ENCODE data around the gene OXSR1. TPM values are rescaled to one million over a fixed set of nuclear protein-coding genes. Genes with fewer than 3 reads are reported as not detected.

The OXSR1 gene
- total and polyA plus RNA-seq, 10 of the 15 experiments (the other 5 are each of a cell fraction or from before 2014, with no cell fraction given), result 12.4 to 54.6 (median 35.7) TPM

- in situ Hi-C loops (cut with MboI), result no loop called here
- DNase-seq (ENCODE audit: low read depth, low spot score) (no peak), ATAC-seq (no peak), FAIRE-seq (no peak)
- Histone ChIP-seq H3K36me3 (ENCODE audit: control insufficient read depth in 2 of 2, insufficient read depth in 2 of 2, low read length in 1 of 2) (peaks cover 9 to 28% of the 10 kb centered on the region in 2 experiments), H3K4me3 (no peak overlapping the region), H3K27ac (ENCODE audit: control insufficient read depth, insufficient read depth) (no peak overlapping the region), H3K9me3 (replicated peaks; ENCODE audit: control insufficient read depth, insufficient read depth, low read length) (no peaks in the 10 kb centered on the region), H2AFZ (ENCODE audit: control insufficient read depth, low read depth, low read length) (no peak overlapping the region), H3K4me1 (ENCODE audit: control insufficient read depth, insufficient read depth, low read length) (no peaks in the 10 kb centered on the region), H3K4me2 (ENCODE audit: control insufficient read depth, insufficient read depth) (no peak overlapping the region), H3K27me3 (replicated peaks in 1 of 2; ENCODE audit: control insufficient read depth in 2 of 2, insufficient read depth in 2 of 2, low read length in 1 of 2) (no peaks in the 10 kb centered on the region), H4K20me1 (ENCODE audit: control insufficient read depth, insufficient read depth) (no peaks in the 10 kb centered on the region), H3K9ac (ENCODE audit: control insufficient read depth, insufficient read depth, low read length) (no peak overlapping the region), H3K79me2 (ENCODE audit: control insufficient read depth, insufficient read depth, low read length) (no peaks in the 10 kb centered on the region)
- RAD21 ChIA-PET (ENCODE audit: unreplicated experiment), result no interaction called here
- no TSS peak for BruUV-seq (replicated peaks)
- POLR2A ChIA-PET, result interaction anchor here (1.0 kb wide), 1 partner anchor 113 kb away, joined by 5 read pairs; the partner anchor contains the start of gene ACAA1
- SMC1A ChIA-PET (ENCODE audit: uncharacterized antibody, unreplicated experiment), result interaction anchor here (1.4 kb wide), 1 partner anchor 18 kb away, joined by 3 read pairs; no protein-coding TSS in a partner anchor
- 97% methylated on average over 2 of the region's 2 CpGs for WGBS (ENCODE audit: insufficient coverage, insufficient replicate concordance, low lambda C conversion rate, missing lambda C conversion rate)
- CTCF ChIA-PET, result interaction anchor here (0.6 kb wide), 1 partner anchor 27 kb away, joined by 3 read pairs; no protein-coding TSS in a partner anchor
- intact Hi-C loops (cut with micrococcal nuclease; ENCODE audit: unreplicated experiment), result no loop called here
- TF ChIP-seq RBBP5 (conservative IDR thresholded peaks at IDR 0.05) (no peak), PBX3 (IDR thresholded peaks at IDR 0.05; ENCODE audit: insufficient replicate concordance, low read depth, low read length) (no peak), FOXM1 (IDR thresholded peaks at IDR 0.05; ENCODE audit: low read depth, low read length) (no peak), MYB (IDR thresholded peaks at IDR 0.05; ENCODE audit: borderline replicate concordance, low read depth, low read length) (no peak), DPF2 (IDR thresholded peaks at IDR 0.05) (no peak), TBL1XR1 (IDR thresholded peaks at IDR 0.05; ENCODE audit: low read depth, low read length) (no peak), POLR2AphosphoS5 (IDR thresholded peaks at IDR 0.05; ENCODE audit: low read length) (no peak), ZBED1 (IDR thresholded peaks at IDR 0.05; ENCODE audit: borderline replicate concordance) (no peak), SMAD5 (IDR thresholded peaks at IDR 0.05; ENCODE audit: low read depth) (no peak), RELA (IDR thresholded peaks at IDR 0.05; ENCODE audit: borderline replicate concordance, partially characterized antibody) (no peak), MYC (IDR thresholded peaks at IDR 0.05; ENCODE audit: insufficient read depth, insufficient read length, insufficient replicate concordance, low read length, severe bottlenecking) (no peak), MXI1 (IDR thresholded peaks at IDR 0.05; ENCODE audit: low read depth, low read length) (no peak), TCF12 (IDR thresholded peaks at IDR 0.05; ENCODE audit: low read depth, low read length) (no peak), E4F1 (IDR thresholded peaks at IDR 0.05; ENCODE audit: borderline replicate concordance, partially characterized antibody) (no peak)
- TF ChIP-seq, protein P1, sequence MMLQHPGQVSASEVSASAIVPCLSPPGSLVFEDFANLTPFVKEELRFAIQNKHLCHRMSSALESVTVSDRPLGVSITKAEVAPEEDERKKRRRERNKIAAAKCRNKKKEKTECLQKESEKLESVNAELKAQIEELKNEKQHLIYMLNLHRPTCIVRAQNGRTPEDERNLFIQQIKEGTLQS (IDR thresholded peaks at IDR 0.05; ENCODE audit: borderline replicate concordance, extremely low read depth, low read depth, low read length), result no peak
- TF ChIP-seq, protein P2, sequence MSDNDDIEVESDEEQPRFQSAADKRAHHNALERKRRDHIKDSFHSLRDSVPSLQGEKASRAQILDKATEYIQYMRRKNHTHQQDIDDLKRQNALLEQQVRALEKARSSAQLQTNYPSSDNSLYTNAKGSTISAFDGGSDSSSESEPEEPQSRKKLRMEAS (IDR thresholded peaks at IDR 0.05; ENCODE audit: low read depth, low read length), result no peak
- TF ChIP-seq, protein P3, sequence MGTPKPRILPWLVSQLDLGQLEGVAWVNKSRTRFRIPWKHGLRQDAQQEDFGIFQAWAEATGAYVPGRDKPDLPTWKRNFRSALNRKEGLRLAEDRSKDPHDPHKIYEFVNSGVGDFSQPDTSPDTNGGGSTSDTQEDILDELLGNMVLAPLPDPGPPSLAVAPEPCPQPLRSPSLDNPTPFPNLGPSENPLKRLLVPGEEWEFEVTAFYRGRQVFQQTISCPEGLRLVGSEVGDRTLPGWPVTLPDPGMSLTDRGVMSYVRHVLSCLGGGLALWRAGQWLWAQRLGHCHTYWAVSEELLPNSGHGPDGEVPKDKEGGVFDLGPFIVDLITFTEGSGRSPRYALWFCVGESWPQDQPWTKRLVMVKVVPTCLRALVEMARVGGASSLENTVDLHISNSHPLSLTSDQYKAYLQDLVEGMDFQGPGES (IDR thresholded peaks at IDR 0.05), result no peak
- TF ChIP-seq, protein P4, sequence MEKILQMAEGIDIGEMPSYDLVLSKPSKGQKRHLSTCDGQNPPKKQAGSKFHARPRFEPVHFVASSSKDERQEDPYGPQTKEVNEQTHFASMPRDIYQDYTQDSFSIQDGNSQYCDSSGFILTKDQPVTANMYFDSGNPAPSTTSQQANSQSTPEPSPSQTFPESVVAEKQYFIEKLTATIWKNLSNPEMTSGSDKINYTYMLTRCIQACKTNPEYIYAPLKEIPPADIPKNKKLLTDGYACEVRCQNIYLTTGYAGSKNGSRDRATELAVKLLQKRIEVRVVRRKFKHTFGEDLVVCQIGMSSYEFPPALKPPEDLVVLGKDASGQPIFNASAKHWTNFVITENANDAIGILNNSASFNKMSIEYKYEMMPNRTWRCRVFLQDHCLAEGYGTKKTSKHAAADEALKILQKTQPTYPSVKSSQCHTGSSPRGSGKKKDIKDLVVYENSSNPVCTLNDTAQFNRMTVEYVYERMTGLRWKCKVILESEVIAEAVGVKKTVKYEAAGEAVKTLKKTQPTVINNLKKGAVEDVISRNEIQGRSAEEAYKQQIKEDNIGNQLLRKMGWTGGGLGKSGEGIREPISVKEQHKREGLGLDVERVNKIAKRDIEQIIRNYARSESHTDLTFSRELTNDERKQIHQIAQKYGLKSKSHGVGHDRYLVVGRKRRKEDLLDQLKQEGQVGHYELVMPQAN (conservative IDR thresholded peaks at IDR 0.05), result no peak
Measured at GRCh38 chr3:38250198-38250597, 84.9 kb downstream of the OXSR1 start.

Measured in GM12878 (cell line).